Peyer's patch (tissue), 4 donors: ENCODE data around the gene KLHL2.

ENCODE experiments used
- CTCF ChIP-seq, 6 experiments: fragments of 450-650 bp in 4 of 6; fragments of 200-600 bp in 2 of 6; sonication (generic) in 1 of 6; IDR thresholded peaks; one replicate each; pipeline ENCODE4 v1.5.1; 2017 to 2019; ENCODE audit warnings: antibody characterized with exemption in 6 of 6, mild to moderate bottlenecking in 3 of 6, moderate library complexity in 1 of 6
- POLR2A ChIP-seq, 2 donors: fragments of 450-650 bp; IDR thresholded peaks; one replicate each; pipeline ENCODE4 v1.5.1; 2017; ENCODE audit warnings: antibody characterized with exemption in 2 of 2, mild to moderate bottlenecking in 2 of 2, moderate library complexity in 2 of 2

GRCh38 chr4:165364452-165365080 is 157.2 kb downstream of the KLHL2 start:
- no peak for TF ChIP-seq CTCF (IDR thresholded peaks at IDR 0.05)
- TF ChIP-seq POLR2A (IDR thresholded peaks at IDR 0.05) = no peak
